Hematopoietic multipotent progenitor cell treated with erythropoietin and hydrocortisone succinate and interleukin-3 and kit ligand, for 17 days (in vitro differentiated cells): ENCODE results near the gene VIT.

Source experiments
- DNase-seq: peaks from one replicate; pipeline ENCODE4 v3.0.0-alpha.2; 2015; ENCODE audit warnings: low spot score

The VIT gene

DNA sequence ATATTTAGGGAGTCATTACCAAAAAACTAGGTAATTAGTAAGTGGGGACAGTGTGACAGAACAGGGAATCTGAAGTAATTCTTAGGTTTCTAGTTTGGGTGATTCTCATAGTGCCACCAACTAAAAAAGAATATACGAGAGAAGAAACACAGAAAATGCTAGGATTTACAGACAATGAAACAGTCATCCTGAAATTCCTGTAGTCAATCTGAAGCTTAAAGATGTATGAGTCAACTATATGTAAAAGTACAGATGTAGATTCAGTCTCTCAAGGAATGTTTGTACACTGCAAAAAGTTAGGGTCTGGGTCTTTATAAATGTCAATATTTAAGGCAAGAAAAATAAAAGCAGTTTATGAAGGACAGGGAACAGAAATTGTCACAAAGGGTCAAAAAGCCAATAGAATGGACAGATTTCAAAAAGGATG is 162.9 kb downstream of the VIT start:
- DNase-seq: no peak

DNA sequence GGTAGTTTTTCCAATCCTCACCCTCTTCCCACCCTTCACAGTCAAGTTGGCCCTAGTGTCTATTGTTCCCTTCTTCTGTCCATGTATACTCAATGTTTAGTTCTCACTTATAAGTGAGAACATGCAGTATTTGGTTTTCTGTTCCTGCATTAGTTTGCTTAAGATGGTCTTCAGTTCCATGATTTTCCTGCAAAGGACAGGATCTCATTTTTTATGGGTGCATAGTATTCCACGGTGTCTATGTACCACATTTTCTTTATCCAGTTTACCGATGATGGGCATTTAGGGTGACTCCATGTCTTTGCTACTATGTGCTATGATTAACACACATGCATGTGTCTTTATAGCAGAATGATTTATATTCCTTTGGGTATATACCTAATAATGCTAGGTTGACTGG is 165.4 kb downstream of the VIT start:
- DNase-seq: no peak
